B cell (primary cell): ENCODE data around the gene PNKP. TPM values are rescaled to one million over a fixed set of nuclear protein-coding genes. Genes with fewer than 3 reads are reported as not detected.
"Not testable (repeated sequence)": the region's sequence is repeated elsewhere in the genome, so short reads cannot be mapped to it uniquely, and the experiment has no call there.

Experiments used
- ATAC-seq: fragments of 200-7000 bp; cut with Tn5 transposase; one replicate; pipeline ENCODE4 v1.10.0; 2021; ENCODE audit warnings: low read depth, mild to moderate bottlenecking, moderate number of reproducible peaks, moderate library complexity
- CTCF ChIA-PET: fragments of 350-600 bp; sonication (Branson Sonifier 250); formaldehyde crosslinking; loops from one replicate; lab custom pipeline; 2021; ENCODE audit warnings: antibody characterized with exemption, inconsistent platforms; lab: Charles Lee
- POLR2A ChIA-PET: fragments of 350-600 bp; sonication (Branson Sonifier 250); formaldehyde crosslinking; loops from one replicate; lab custom pipeline; 2021; ENCODE audit warnings: antibody characterized with exemption; lab: Charles Lee
- DNase-seq: peaks from one replicate; pipeline ENCODE4 v3.0.0; 2013
- H2AFZ ChIP-seq: 2 replicates; pipeline ENCODE4 v1.6.1; 2012; ENCODE audit warnings: mild to moderate bottlenecking, low read depth, low read length; ENCODE audit not compliant: insufficient read depth, poor library complexity, severe bottlenecking
- H3K27ac ChIP-seq, 2 donors: 1 replicate in 1 of 2; 2 replicates in 1 of 2; pipeline ENCODE4 v1.5.1; 2012 to 2013; ENCODE audit warnings: low read length in 2 of 2, mild to moderate bottlenecking in 2 of 2, moderate library complexity in 1 of 2
- H3K27me3 ChIP-seq, 4 experiments: fragments of 200-600 bp in 1 of 4; sonication (generic) in 1 of 4; replicated peaks in 1 of 4; 1 replicate in 2 of 4; 2 replicates in 2 of 4; pipeline versions ENCODE4 v1.6.1 to v1.7.0; 2013 to 2016; ENCODE audit warnings: low read length in 3 of 4, mild to moderate bottlenecking in 2 of 4, mixed read lengths in 1 of 4, moderate library complexity in 1 of 4; ENCODE audit not compliant: insufficient read depth in 4 of 4, control insufficient read depth in 3 of 4; ENCODE audit errors: control extremely low read depth in 1 of 4
- H3K36me3 ChIP-seq, 2 experiments: replicated peaks in 1 of 2; 1 replicate in 1 of 2; 2 replicates in 1 of 2; pipeline versions ENCODE4 v1.6.1 to v1.7.1; 2013; ENCODE audit warnings: low read length in 1 of 2; ENCODE audit not compliant: insufficient read depth in 2 of 2, control insufficient read depth in 1 of 2; ENCODE audit errors: control extremely low read depth in 1 of 2, extremely low read depth in 1 of 2
- H3K4me1 ChIP-seq, 2 donors: fragments of 200-600 bp in 1 of 2; sonication (generic) in 1 of 2; 1 replicate in 1 of 2; 2 replicates in 1 of 2; pipeline versions ENCODE4 v1.5.1 to v1.6.1; 2013 to 2017; ENCODE audit warnings: low read length in 2 of 2; ENCODE audit not compliant: control insufficient read depth in 2 of 2, insufficient read depth in 2 of 2
- H3K4me2 ChIP-seq: replicated peaks from 2 replicates; pipeline ENCODE3; 2012; ENCODE audit warnings: mild to moderate bottlenecking, low read depth, low read length; ENCODE audit not compliant: poor library complexity, severe bottlenecking
- H3K4me3 ChIP-seq, 5 experiments: fragments of 200-600 bp in 1 of 5; sonication (generic) in 1 of 5; 1 replicate in 3 of 5; 2 replicates in 2 of 5; pipeline versions ENCODE4 v1.5.1 to v1.7.0; 2011 to 2016; ENCODE audit warnings: low read length in 4 of 5, mild to moderate bottlenecking in 4 of 5, low read depth in 2 of 5, control low read depth in 1 of 5, moderate library complexity in 1 of 5; ENCODE audit not compliant: insufficient read depth in 1 of 5; ENCODE audit errors: control extremely low read depth in 1 of 5, extremely low read depth in 1 of 5
- H3K79me2 ChIP-seq: fragments of 200-600 bp; sonication (generic); one replicate; pipeline ENCODE4 v1.6.0; 2016; ENCODE audit warnings: low read length; ENCODE audit not compliant: control insufficient read depth, insufficient read depth
- H3K9ac ChIP-seq: fragments of 200-600 bp; sonication (generic); 2 replicates; pipeline ENCODE4 v1.6.1; 2017; ENCODE audit warnings: mild to moderate bottlenecking, low read length, moderate library complexity
- H3K9me3 ChIP-seq, 3 donors: one replicate each; pipeline versions ENCODE4 v1.6.1 to v1.7.1; 2013; ENCODE audit warnings: low read length in 2 of 3; ENCODE audit not compliant: control insufficient read depth in 2 of 3, insufficient read depth in 1 of 3; ENCODE audit errors: control extremely low read depth in 1 of 3
- H4K20me1 ChIP-seq: 2 replicates; pipeline ENCODE4 v1.6.0; 2012; ENCODE audit warnings: mild to moderate bottlenecking, low read length; ENCODE audit not compliant: insufficient read depth, control insufficient read depth, poor library complexity, severe bottlenecking
- H3K27ac Mint-ChIP-seq: one replicate; pipeline ENCODE4 v1.8.0; 2021; ENCODE audit warnings: mixed read lengths
- H3K27me3 Mint-ChIP-seq: one replicate; pipeline ENCODE4 v1.8.0; 2021; ENCODE audit warnings: mixed read lengths
- H3K4me1 Mint-ChIP-seq: one replicate; pipeline ENCODE4 v1.8.0; 2021; ENCODE audit warnings: mixed read lengths
- H3K4me3 Mint-ChIP-seq: one replicate; pipeline ENCODE4 v1.8.0; 2021; ENCODE audit warnings: mixed read lengths
- H3K9me3 Mint-ChIP-seq: one replicate; pipeline ENCODE4 v1.8.0; 2022; ENCODE audit warnings: mixed read lengths; ENCODE audit not compliant: insufficient read depth
- EZH2 ChIP-seq: IDR thresholded peaks from 2 replicates; pipeline ENCODE4 v1.6.1; 2012; ENCODE audit warnings: borderline replicate concordance, low read depth, mild to moderate bottlenecking, moderate library complexity, low read length; ENCODE audit not compliant: insufficient read depth, poor library complexity, severe bottlenecking
- WGBS: methylation state at CpG from one replicate; pipeline ENCODE4 v1.1.5; 2013; ENCODE audit warnings: missing lambda C conversion rate; ENCODE audit not compliant: insufficient coverage; 5-methylcytosine and 5-hydroxymethylcytosine counted together
- intact Hi-C: fragments of 100-400 bp; cut with micrococcal nuclease; formaldehyde crosslinking; loops from one replicate; pipeline ENCODE4 v1.10.0; 2022
- polyA plus RNA-seq: library from polyadenylated mRNA; depleted of rRNA; stranded (reverse); fragments of >200 nt; gene quantifications from 2 replicates; pipeline ENCODE4 v1.2.3, GENCODE V29; 2012
- total RNA-seq, 2 donors: library from RNA; stranded (reverse); fragments of 120-200 nt in 1 of 2; gene quantifications; 1 replicate in 1 of 2; 2 replicates in 1 of 2; pipeline versions ENCODE4 v1.2.3 to v1.2.4, GENCODE V29; 2013 to 2022
- TF ChIP-seq, protein P1 (sequence below): fragments of 200-600 bp; IDR thresholded peaks from one replicate; pipeline ENCODE4 v1.8.0; 2022; ENCODE audit warnings: antibody characterized with exemption, mild to moderate bottlenecking

PNKP gene
- total and polyA plus RNA-seq, 2 donors (not counting 1 experiment from before 2014, with no cell fraction given) = 173 to 274 TPM

DNA sequence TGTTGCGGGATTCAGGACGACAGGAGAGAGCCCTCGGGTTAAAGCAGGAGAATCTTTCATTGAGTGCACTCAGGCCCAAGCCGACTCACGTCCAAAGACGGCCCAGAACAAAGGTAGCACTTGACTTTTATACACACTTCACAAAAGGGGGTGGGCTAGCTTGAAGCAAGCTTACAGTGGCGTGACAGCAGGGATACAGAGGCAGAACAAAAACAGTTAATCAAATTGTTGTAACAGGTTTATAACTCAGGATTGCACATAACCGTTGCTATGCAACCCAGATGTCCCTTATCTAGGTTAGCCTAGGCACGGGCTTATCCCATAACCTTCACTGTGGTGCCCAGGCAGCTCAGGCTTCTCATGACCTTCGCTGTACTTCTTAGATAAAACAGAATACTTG, 47.3 kb downstream of the PNKP start:
- Mint-ChIP-seq H3K4me3 (peak overlapping the region; percentile 59), H3K4me1 (peaks cover 38% of the 10 kb centered on the region), H3K27me3 (no peaks in the 10 kb centered on the region), H3K9me3 (no peaks in the 10 kb centered on the region), H3K27ac (no peak overlapping the region)
- peaks cover 66% of the 10 kb centered on the region for H3K79me2 ChIP-seq
- H2AFZ ChIP-seq = no peak overlapping the region
- WGBS = 95% methylated on average over 8 of the region's 10 CpGs
- peaks cover 2 to 29% of the 10 kb centered on the region in 2 experiments for H3K36me3 ChIP-seq
- H3K4me3 ChIP-seq = no peak overlapping the region
- DNase-seq = no peak
- no peak overlapping the region for H3K4me2 ChIP-seq
- TF ChIP-seq, protein P1, sequence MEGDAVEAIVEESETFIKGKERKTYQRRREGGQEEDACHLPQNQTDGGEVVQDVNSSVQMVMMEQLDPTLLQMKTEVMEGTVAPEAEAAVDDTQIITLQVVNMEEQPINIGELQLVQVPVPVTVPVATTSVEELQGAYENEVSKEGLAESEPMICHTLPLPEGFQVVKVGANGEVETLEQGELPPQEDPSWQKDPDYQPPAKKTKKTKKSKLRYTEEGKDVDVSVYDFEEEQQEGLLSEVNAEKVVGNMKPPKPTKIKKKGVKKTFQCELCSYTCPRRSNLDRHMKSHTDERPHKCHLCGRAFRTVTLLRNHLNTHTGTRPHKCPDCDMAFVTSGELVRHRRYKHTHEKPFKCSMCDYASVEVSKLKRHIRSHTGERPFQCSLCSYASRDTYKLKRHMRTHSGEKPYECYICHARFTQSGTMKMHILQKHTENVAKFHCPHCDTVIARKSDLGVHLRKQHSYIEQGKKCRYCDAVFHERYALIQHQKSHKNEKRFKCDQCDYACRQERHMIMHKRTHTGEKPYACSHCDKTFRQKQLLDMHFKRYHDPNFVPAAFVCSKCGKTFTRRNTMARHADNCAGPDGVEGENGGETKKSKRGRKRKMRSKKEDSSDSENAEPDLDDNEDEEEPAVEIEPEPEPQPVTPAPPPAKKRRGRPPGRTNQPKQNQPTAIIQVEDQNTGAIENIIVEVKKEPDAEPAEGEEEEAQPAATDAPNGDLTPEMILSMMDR = no peak
- no peak for TF ChIP-seq EZH2
- no peak overlapping the region for H3K9ac ChIP-seq
- ATAC-seq = no peak
- H3K4me1 ChIP-seq = peaks cover 19 to 33% of the 10 kb centered on the region in 2 donors
- no peak overlapping the region for H3K27ac ChIP-seq
- H4K20me1 ChIP-seq = peaks cover 54% of the 10 kb centered on the region
- CTCF ChIA-PET = no interaction called here
- POLR2A ChIA-PET = interaction anchor here (1.0 to 1.3 kb wide), 2 partner anchors 28 to 49 kb away, joined by 3 to 5 read pairs; no protein-coding TSS in a partner anchor
- H3K27me3 ChIP-seq = no peaks in the 10 kb centered on the region
- H3K9me3 ChIP-seq = no peaks in the 10 kb centered on the region
- intact Hi-C loops = no loop called here

DNA sequence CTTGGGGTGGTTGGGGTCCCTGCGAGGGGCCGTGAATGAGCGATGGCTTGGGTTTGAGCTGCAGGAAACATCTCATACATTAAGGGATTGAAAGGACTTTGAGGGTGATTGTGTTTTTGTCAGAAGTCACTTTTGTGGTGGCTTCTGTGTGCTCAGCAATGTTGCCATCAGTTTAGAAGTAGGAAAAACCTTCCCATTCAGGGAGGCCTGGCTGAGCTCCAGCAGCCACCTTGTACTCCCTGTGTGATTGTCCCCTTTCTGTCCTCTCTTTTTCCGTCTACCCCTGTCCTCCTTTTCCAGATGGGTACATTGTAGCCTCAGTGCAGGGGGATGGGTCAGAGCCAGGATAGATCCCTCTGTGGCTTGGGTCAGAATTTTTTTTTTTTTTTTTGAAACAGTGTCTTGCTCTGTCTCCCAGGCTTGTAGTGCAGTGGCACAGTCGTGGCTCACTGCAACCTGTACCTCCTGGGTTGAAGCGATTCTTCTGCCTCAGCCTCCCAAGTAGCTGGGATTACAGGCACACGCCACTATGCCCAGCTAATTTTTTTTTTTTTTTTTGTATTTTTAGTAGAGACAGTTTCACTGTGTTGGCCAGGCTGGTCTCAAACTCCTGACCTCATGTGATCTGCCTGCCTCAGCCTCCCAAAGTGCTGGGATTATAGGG, 47.8 kb downstream of the PNKP start:
- Histone ChIP-seq H3K79me2 (peaks cover 61% of the 10 kb centered on the region), H3K4me1 (peaks cover 19 to 33% of the 10 kb centered on the region in 2 donors), H3K27ac (peak overlapping the region in 1 of 2 donors; percentile 98), H4K20me1 (peaks cover 49% of the 10 kb centered on the region), H3K9ac (peak overlapping the region; percentile 96), H3K36me3 (peaks cover 2 to 26% of the 10 kb centered on the region in 2 experiments), H3K4me2 (peak overlapping the region; percentile 92)
- H3K4me1 Mint-ChIP-seq = peaks cover 40% of the 10 kb centered on the region
- intact Hi-C loops = loop anchor here (5.0 kb wide), 1 partner anchor 702 kb away; the partner anchor contains the start of genes C19orf73 and PPFIA3
- POLR2A ChIA-PET = interaction anchor here (0.6 to 2.4 kb wide), 4 partner anchors 12 to 50 kb away, joined by 3 to 9 read pairs (median 4); no protein-coding TSS in a partner anchor
- H3K4me3 ChIP-seq, ATAC-seq, DNase-seq, H3K27me3 Mint-ChIP-seq, H3K9me3 Mint-ChIP-seq, H3K9me3 ChIP-seq, H2AFZ ChIP-seq, CTCF ChIA-PET, H3K27me3 ChIP-seq: not testable (repeated sequence)
- 90% methylated on average over 2 of the region's 7 CpGs for WGBS
- H3K4me3 Mint-ChIP-seq = peak overlapping the region; percentile 97
- H3K27ac Mint-ChIP-seq = peak overlapping the region; percentile 98
